GM12872 (cell line): ENCODE results near the gene HSDL2.

Experiments
- CTCF ChIP-seq: IDR thresholded peaks from 3 replicates; pipeline ENCODE4 v1.5.1; 2011; ENCODE audit warnings: low read depth, mild to moderate bottlenecking, low read length, moderate library complexity; ENCODE audit not compliant: insufficient read depth

The HSDL2 gene

GRCh38 chr9:112479221-112479620, 99.3 kb downstream of the HSDL2 start:
- no peak for TF ChIP-seq CTCF

GRCh38 chr9:112484607-112485006, 104.7 kb downstream of the HSDL2 start:
- TF ChIP-seq CTCF: no peak

- TF ChIP-seq CTCF: no peak
Measured at GRCh38 chr9:112485574-112485973, 105.7 kb downstream of the HSDL2 start.

GRCh38 chr9:112486221-112487007, 106.5 kb downstream of the HSDL2 start, which contains the start of gene KIAA1958:
Gene KIAA1958, plus strand, starts transcription at chr9:112486827. Its CDS starts 87,254 bp downstream, at chr9:112574081.
- TF ChIP-seq CTCF: no peak

- no peak for TF ChIP-seq CTCF
Measured at GRCh38 chr9:112487008-112487798, 107.3 kb downstream of the HSDL2 start.

- TF ChIP-seq CTCF: no peak
Measured at GRCh38 chr9:112487799-112488340, 108.0 kb downstream of the HSDL2 start.

- TF ChIP-seq CTCF: no peak
Measured at GRCh38 chr9:112489039-112489546, 109.2 kb downstream of the HSDL2 start.
